Uterus (tissue), 4 donors: ENCODE results near the gene GLIPR2. TPM values are rescaled to one million over a fixed set of nuclear protein-coding genes. Genes with fewer than 3 reads are reported as not detected.
A peak's percentile ranks its signal among the peaks of the same experiment; 100 is the strongest.
"Not testable (repeated sequence)": the region's sequence is repeated elsewhere in the genome, so short reads cannot be mapped to it uniquely, and the experiment has no call there.

Experiments used
- DNase-seq, 2 donors: peaks; one replicate each; pipeline ENCODE4 v3.0.0-alpha.2; 2019 to 2020
- H3K27ac ChIP-seq, 2 donors: fragments of 200-600 bp; sonication (generic); 1 replicate in 1 of 2; 2 replicates in 1 of 2; pipeline ENCODE4 v1.5.1; 2016 to 2018
- H3K27me3 ChIP-seq, 2 donors: fragments of 200-600 bp; sonication (generic); one replicate each; pipeline ENCODE4 v1.5.1; 2018 to 2019; ENCODE audit warnings: control low read depth in 1 of 2
- H3K36me3 ChIP-seq, 2 donors: fragments of 200-600 bp; sonication (generic); one replicate each; pipeline ENCODE4 v1.5.1; 2019; ENCODE audit warnings: control low read depth in 1 of 2
- H3K4me1 ChIP-seq, 2 donors: fragments of 200-600 bp; sonication (generic); one replicate each; pipeline ENCODE4 v1.5.1; 2018 to 2019; ENCODE audit warnings: control low read depth in 1 of 2
- H3K4me3 ChIP-seq, 2 donors: fragments of 200-600 bp; sonication (generic); 1 replicate in 1 of 2; 2 replicates in 1 of 2; pipeline ENCODE4 v1.5.1; 2018 to 2019; ENCODE audit warnings: mild to moderate bottlenecking in 1 of 2
- H3K9me3 ChIP-seq, 2 donors: fragments of 200-600 bp; sonication (generic); one replicate each; pipeline ENCODE4 v1.5.1; 2019; ENCODE audit warnings: control low read depth in 1 of 2
- CTCF ChIP-seq, 4 experiments: fragments of 200-600 bp in 2 of 4; fragments of 450-650 bp in 2 of 4; sonication (generic) in 2 of 4; IDR thresholded peaks; one replicate each; pipeline ENCODE4 v1.5.1; 2016 to 2019; ENCODE audit warnings: antibody characterized with exemption in 4 of 4, mild to moderate bottlenecking in 2 of 4, moderate library complexity in 1 of 4
- POLR2A ChIP-seq, 2 donors: fragments of 450-650 bp; IDR thresholded peaks; one replicate each; pipeline ENCODE4 v1.6.1; 2016; ENCODE audit warnings: antibody characterized with exemption in 2 of 2, mild to moderate bottlenecking in 1 of 2, moderate library complexity in 1 of 2
- intact Hi-C: fragments of 100-400 bp; cut with DNase I; formaldehyde crosslinking; loops from one replicate; pipeline ENCODE4 v1.15.1; 2023; ENCODE audit warnings: low total_unique reads
- total RNA-seq, 4 donors: library from RNA; depleted of rRNA in 3 of 4; stranded (reverse); fragments of >200 nt in 3 of 4; gene quantifications; one replicate each; pipeline versions ENCODE4 v1.1.0 to v1.2.4, GENCODE V29; 2014 to 2023
- donor health status: DM: yes; HTN: yes; CAD: no.

GLIPR2 gene, protein sequence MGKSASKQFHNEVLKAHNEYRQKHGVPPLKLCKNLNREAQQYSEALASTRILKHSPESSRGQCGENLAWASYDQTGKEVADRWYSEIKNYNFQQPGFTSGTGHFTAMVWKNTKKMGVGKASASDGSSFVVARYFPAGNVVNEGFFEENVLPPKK
- total RNA-seq: 100 to 1,000 TPM in 1 of 4 donors, 10 to 100 TPM in 3; 25.6 to 109 (median 60.8) TPM

DNA sequence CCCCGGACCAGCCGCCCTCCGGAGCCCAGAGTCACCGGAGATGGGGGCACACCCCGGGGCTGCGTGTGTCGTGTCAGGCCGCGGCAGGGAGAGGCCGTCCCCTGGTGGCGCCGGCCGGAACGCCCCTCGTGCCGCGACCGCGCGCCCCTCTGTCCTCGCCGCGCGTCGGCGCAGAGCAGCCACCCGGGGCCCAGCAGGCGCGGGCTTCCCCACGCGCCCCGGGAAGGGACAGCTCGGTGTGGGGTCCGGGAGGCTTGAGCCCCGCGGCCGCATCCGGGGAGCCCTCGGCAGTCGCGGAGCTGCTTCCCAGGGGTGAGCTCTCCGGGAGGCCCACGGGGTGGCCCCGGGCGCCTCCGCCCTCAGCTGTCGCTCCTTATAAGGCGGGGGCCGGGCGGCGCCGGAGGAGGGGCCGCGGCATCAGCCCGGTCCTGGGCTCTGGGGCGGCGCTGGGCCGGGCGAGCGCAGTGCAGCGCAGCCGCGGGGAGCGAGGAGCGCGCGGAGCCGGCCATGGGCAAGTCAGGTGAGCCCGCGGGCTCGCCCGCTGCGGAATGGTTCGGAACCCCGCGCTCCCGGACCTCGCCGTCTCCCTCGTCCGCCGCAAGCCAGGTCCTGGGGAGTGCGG, at the start of gene GLIPR2:
Gene GLIPR2 (plus strand): TSS at position 462 of the 622 bp plus-strand sequence. CDS start 46 bp downstream, at position 508.
- TF ChIP-seq CTCF (IDR thresholded peaks at IDR 0.05) (peak in 3 of 4 experiments; percentile 9 to 44 (median 43)), POLR2A (IDR thresholded peaks at IDR 0.05) (peak; percentile 90 to 94)
- peak; percentile 76 to 83 for DNase-seq
- Histone ChIP-seq H3K27me3 (no peaks in the 10 kb centered on the region), H3K36me3 (no peaks in the 10 kb centered on the region), H3K27ac (peak within 1 kb of the TSS; percentile 81 to 88), H3K4me3 (peak within 1 kb of the TSS; percentile 39 to 87), H3K9me3 (no peaks in the 10 kb centered on the region), H3K4me1 (peaks cover 2 to 13% of the 10 kb centered on the region in 2 donors)
- intact Hi-C loops: no loop called here

DNA sequence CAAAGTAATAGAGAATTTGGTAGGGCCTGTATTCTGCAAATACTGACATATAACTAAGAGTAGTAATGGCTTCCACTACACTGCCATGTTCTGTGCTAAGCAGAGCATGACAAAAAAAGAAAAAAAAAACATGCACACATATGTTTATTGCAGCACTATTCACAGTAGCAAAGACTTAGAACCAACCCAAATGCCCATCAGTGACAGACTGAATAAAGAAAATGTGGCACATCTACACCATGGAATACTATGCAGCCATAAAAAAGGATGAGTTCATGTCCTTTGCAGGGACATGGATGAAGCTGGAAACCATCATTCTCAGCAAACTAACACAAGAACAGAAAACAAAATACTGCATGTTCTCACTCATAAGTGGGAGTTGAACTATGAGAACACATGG, 49.5 kb upstream of the GLIPR2 start:
- H3K27me3 ChIP-seq: not testable (repeated sequence)

GRCh38 chr9:36088020-36088419, 48.5 kb upstream of the GLIPR2 start:
- Histone ChIP-seq H3K4me1 (no peaks in the 10 kb centered on the region), H3K27ac (no peak overlapping the region), H3K36me3 (no peaks in the 10 kb centered on the region), H3K27me3 (no peaks in the 10 kb centered on the region), H3K4me3 (no peak overlapping the region), H3K9me3 (no peaks in the 10 kb centered on the region)
- intact Hi-C loops: no loop called here
- DNase-seq: no peak
- TF ChIP-seq CTCF (IDR thresholded peaks at IDR 0.05) (no peak), POLR2A (IDR thresholded peaks at IDR 0.05) (no peak)

More for the DNA sequence above, 49.5 kb upstream of the GLIPR2 start:
- H3K36me3 ChIP-seq, H3K4me3 ChIP-seq, intact Hi-C loops, H3K4me1 ChIP-seq, H3K9me3 ChIP-seq, H3K27ac ChIP-seq, DNase-seq: not testable (repeated sequence)

DNA sequence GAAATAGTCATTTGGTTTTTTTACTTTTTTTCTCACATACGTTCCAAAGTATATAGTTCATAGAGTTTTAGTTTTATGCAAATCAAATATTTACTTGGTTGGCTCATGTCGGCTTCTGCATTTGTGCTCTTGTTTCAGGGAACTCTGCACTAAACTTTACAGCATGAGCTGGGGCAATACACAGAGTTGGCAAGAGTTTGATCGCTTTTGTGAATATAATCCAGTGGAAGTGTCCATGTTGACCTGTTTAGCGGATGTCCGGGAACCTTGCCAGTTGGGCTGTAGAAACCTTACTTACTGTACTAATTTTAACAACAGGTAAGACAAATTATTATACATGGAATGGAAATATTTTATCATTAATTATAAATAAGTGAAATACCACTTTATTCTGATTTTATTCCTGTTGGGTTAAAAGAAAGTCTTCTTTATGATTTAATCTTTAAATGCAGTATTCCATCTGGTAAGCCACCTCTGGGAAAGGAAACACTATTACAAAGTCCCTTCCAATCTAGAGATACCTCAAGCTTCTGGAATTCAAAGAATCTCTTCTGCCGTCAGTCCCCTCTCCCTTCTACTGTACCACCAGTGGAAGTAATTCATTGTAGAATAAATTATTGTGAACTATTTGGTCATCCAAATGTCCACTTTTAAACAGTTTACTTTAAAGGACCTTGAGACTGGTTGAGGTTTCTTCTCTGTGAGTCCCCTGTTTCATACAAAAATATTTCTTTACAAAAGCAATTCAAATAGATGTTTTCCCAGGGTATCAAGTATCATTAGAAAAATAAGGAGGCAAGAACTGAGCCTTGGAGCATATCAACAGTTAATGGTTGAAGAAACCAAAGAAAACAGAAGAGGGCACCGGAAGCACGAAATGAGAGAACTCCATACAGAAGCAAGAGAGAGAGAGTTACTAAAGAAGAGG, 45.2 kb upstream of the GLIPR2 start:
- H3K4me1 ChIP-seq: no peaks in the 10 kb centered on the region
- no peaks in the 10 kb centered on the region for H3K36me3 ChIP-seq
- no peaks in the 10 kb centered on the region for H3K27me3 ChIP-seq
- peak overlapping the region in 1 of 2 donors; percentile 11 for H3K27ac ChIP-seq
- H3K9me3 ChIP-seq: no peaks in the 10 kb centered on the region
- DNase-seq: peak in 1 of 2 donors; percentile 31
- no peak for TF ChIP-seq POLR2A (IDR thresholded peaks at IDR 0.05)
- no peak for TF ChIP-seq CTCF (IDR thresholded peaks at IDR 0.05)
- intact Hi-C loops: no loop called here
- no peak overlapping the region for H3K4me3 ChIP-seq

DNA sequence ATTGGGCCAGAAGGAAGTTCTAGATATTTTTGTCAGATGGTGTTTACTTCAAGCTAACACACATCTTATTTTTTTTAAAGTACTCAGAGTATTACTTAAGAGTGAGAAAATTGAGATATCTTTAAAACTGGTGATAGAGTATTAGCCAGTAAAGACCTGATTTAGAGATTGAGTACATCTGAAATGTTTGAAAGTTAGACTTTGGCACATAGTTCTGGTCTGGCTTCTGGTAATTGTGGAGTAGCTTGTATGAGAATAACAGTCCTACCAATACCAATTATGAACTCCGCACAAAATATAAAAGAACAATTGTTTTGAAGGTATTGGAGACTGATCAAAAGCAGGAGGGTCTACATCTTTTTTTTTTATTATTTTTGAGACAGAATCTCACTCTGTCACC, 44.5 kb upstream of the GLIPR2 start:
- H3K27me3 ChIP-seq: no peaks in the 10 kb centered on the region
- no peak for DNase-seq
- H3K9me3 ChIP-seq: no peaks in the 10 kb centered on the region
- H3K4me3 ChIP-seq: no peak overlapping the region
- H3K4me1 ChIP-seq: no peaks in the 10 kb centered on the region
- no peaks in the 10 kb centered on the region for H3K36me3 ChIP-seq
- intact Hi-C loops: no loop called here
- peak overlapping the region in 1 of 2 donors; percentile 11 for H3K27ac ChIP-seq
- TF ChIP-seq CTCF (IDR thresholded peaks at IDR 0.05) (no peak), POLR2A (IDR thresholded peaks at IDR 0.05) (no peak)
